HG02840 (cell line): ENCODE results near the gene ETV7.
"Not testable (repeated sequence)": the region's sequence is repeated elsewhere in the genome, so short reads cannot be mapped to it uniquely, and the experiment has no call there.

ENCODE experiments used
- ATAC-seq: cut with Tn5 transposase; IDR thresholded peaks from one replicate; pipeline ENCODE4 v1.9.1; 2021; ENCODE audit warnings: mild to moderate bottlenecking, moderate library complexity, moderate number of reproducible peaks; ENCODE audit not compliant: unreplicated experiment, low FRiP score

ETV7 gene

GRCh38 chr6:36387440-36388303 is at the start of gene ETV7:
TSS of gene ETV7 (minus strand) at chr6:36387669. CDS start at chr6:36387541, 128 bp downstream.
- ATAC-seq = no peak

GRCh38 chr6:36436466-36436865 is 49.0 kb upstream of the ETV7 start:
- no peak for ATAC-seq

GRCh38 chr6:36432151-36432671 is 44.7 kb upstream of the ETV7 start:
- ATAC-seq = no peak

GRCh38 chr6:36431197-36431596 is 43.7 kb upstream of the ETV7 start:
- ATAC-seq = no peak

- no peak for ATAC-seq
These were observed 42.9 kb upstream of the ETV7 start for GRCh38 chr6:36430351-36430750.

GRCh38 chr6:36428911-36429310 is 41.4 kb upstream of the ETV7 start:
- no peak for ATAC-seq

- no peak for ATAC-seq
These were observed 39.2 kb upstream of the ETV7 start for GRCh38 chr6:36426622-36427021.

GRCh38 chr6:36423101-36423824 is 35.8 kb upstream of the ETV7 start:
- ATAC-seq = peak; percentile 92

- no peak for ATAC-seq
These were observed 35.2 kb upstream of the ETV7 start for GRCh38 chr6:36422714-36423100.

GRCh38 chr6:36419310-36419709 is 31.8 kb upstream of the ETV7 start:
- no peak for ATAC-seq

- ATAC-seq = no peak
These were observed 31.1 kb upstream of the ETV7 start for GRCh38 chr6:36418558-36418957.

GRCh38 chr6:36414481-36414880 is 27.0 kb upstream of the ETV7 start:
- ATAC-seq = no peak

- ATAC-seq = no peak
These were observed 26.3 kb upstream of the ETV7 start for GRCh38 chr6:36413489-36414480.

- ATAC-seq = not testable (repeated sequence)
These were observed 22.2 kb upstream of the ETV7 start for GRCh38 chr6:36409718-36410117.

GRCh38 chr6:36404164-36404563 is 16.7 kb upstream of the ETV7 start:
- no peak for ATAC-seq

GRCh38 chr6:36402481-36402880 is 15.0 kb upstream of the ETV7 start:
- no peak for ATAC-seq

- ATAC-seq = no peak
These were observed 12.5 kb upstream of the ETV7 start for GRCh38 chr6:36399970-36400369.

- ATAC-seq = no peak
These were observed 5.2 kb upstream of the ETV7 start for GRCh38 chr6:36392621-36393020.

- ATAC-seq = no peak
These were observed 1.9 kb upstream of the ETV7 start for GRCh38 chr6:36389353-36389752.
